ENCODE measurements around the gene PRKAG2.

Gene PRKAG2

GRCh38 chr7:151900591-151900985 is 23.7 kb upstream of the PRKAG2 start:
- DNase-seq = no peak

GRCh38 chr7:151899513-151900360 is 22.8 kb upstream of the PRKAG2 start:
- no peak for DNase-seq

- DNase-seq = no peak
These were observed 21.2 kb upstream of the PRKAG2 start for GRCh38 chr7:151897951-151898686.

GRCh38 chr7:151897161-151897731 is 20.3 kb upstream of the PRKAG2 start:
- DNase-seq = no peak

- DNase-seq = no peak
These were observed 19.6 kb upstream of the PRKAG2 start for GRCh38 chr7:151896486-151896885.

- DNase-seq = no peak
These were observed 19.2 kb upstream of the PRKAG2 start for GRCh38 chr7:151896086-151896485.

- DNase-seq = no peak
These were observed 18.7 kb upstream of the PRKAG2 start for GRCh38 chr7:151895631-151896031.

GRCh38 chr7:151895008-151895630 is 18.2 kb upstream of the PRKAG2 start:
- no peak for DNase-seq

GRCh38 chr7:151894111-151895007 is 17.4 kb upstream of the PRKAG2 start:
- no peak for DNase-seq

GRCh38 chr7:151893405-151893923 is 16.5 kb upstream of the PRKAG2 start:
- no peak for DNase-seq

- DNase-seq = no peak
These were observed 14.8 kb upstream of the PRKAG2 start for GRCh38 chr7:151891753-151892152.

- DNase-seq = no peak
These were observed 14.3 kb upstream of the PRKAG2 start for GRCh38 chr7:151891182-151891581.

GRCh38 chr7:151890355-151891004 is 13.6 kb upstream of the PRKAG2 start:
- DNase-seq = peak; percentile 23

GRCh38 chr7:151889406-151890354 is 12.8 kb upstream of the PRKAG2 start:
- no peak for DNase-seq

GRCh38 chr7:151888079-151889067 is 11.5 kb upstream of the PRKAG2 start:
- DNase-seq = no peak

- DNase-seq = no peak
These were observed 9.9 kb upstream of the PRKAG2 start for GRCh38 chr7:151886783-151887182.

- DNase-seq = no peak
These were observed 8.3 kb upstream of the PRKAG2 start for GRCh38 chr7:151885202-151885580.

- no peak for DNase-seq
These were observed 7.6 kb upstream of the PRKAG2 start for GRCh38 chr7:151884312-151885201.

Measured in GDM1 (cell line).